Skin of body (tissue), 2 donors: ENCODE results near the gene GPRC5A. TPM values are rescaled to one million over a fixed set of nuclear protein-coding genes. Genes with fewer than 3 reads are reported as not detected.
A peak's percentile ranks its signal among the peaks of the same experiment; 100 is the strongest.

Source experiments
- DNase-seq: peaks from one replicate; lab custom pipeline; 2025; lab: John Stamatoyannopoulos, UW
- total RNA-seq: library from RNA; depleted of rRNA; stranded (reverse); fragments of >200 nt; gene quantifications from one replicate; pipeline ENCODE4 v1.2.3, GENCODE V29; 2014

GPRC5A gene
- total RNA-seq, 1 donor from 2014 or later = 2.8 TPM

GRCh38 chr12:12885096-12885792 lies 6.1 kb upstream of the GPRC5A start:
- no peak for DNase-seq

- no peak for DNase-seq
Measured at GRCh38 chr12:12887471-12887870, 3.9 kb upstream of the GPRC5A start.

GRCh38 chr12:12889701-12890100 lies 1.7 kb upstream of the GPRC5A start:
- DNase-seq = no peak

DNA sequence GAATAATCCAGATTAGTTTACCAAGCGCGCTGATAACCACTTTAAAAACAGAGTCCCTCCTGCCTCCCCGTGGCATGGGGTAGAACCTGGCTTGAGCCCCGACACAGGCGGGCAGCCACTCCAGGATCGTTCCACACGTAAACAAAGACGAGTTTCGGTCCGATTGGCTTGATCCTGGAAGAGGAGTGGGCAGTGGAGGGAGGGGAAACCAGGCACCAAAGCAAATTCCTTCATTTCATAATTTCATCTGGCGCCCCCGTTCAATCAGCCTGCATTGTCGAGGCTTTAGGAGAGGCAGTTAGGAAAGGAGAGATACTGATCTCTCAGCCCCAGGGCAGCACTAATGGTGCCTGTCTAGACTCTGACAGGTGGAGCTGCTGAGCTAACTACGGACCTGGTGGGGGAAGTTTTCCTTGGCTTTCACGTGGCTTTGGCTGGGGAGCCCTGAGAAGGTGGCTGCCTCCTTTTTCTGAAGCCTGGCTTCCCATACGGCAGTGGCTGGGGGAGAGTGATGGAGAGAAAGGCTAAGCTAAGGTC lies 751 bp upstream of the GPRC5A start:
- DNase-seq = peak; percentile 22

DNA sequence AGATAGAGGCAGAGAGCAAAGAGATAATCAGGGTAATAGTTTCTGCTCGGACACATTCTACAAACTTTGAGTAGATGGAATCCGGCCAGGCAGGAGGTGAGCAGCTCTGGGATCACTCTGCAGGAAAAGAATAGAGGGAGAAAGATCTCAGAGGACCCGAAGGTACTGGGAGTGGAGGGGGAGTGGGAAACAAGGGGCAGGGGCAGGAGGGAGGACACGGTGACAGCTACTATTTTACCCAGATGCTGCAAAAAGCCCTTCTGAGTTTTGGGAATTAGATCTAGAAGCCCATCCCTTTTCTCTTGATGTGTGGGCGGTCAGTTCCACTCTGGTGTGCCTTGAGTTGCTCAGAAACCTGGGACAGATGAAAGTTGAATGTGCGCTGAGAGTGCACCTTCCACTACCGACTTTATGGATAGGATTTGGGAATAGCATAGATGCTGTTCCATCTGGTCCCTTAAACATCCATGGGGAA lies 556 bp downstream of the GPRC5A start:
- no peak for DNase-seq

GRCh38 chr12:12892681-12893141 lies 1.3 kb downstream of the GPRC5A start:
- no peak for DNase-seq

- no peak for DNase-seq
Measured at GRCh38 chr12:12893438-12893837, 2.1 kb downstream of the GPRC5A start.

DNA sequence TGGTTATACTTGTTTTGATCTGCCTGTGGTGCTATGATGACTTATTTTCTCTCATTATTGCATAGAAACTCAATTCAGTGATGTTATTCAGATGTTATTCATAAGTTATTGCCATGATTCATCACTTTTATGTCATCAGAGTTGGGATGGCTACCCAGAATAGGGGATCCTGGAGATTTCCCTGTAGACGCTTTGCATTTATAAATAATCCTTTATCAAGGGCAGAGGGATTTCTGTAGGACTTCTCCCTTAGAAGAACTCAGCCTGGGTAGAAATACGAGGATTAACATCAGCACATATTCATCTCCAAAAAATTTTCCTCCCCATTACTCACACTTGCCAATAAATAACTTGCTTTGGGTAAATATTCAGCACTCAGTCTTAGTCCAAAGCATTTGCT lies 4.9 kb downstream of the GPRC5A start:
- DNase-seq = peak; percentile 47

- DNase-seq = no peak
Measured at GRCh38 chr12:12897302-12897701, 5.9 kb downstream of the GPRC5A start.

GRCh38 chr12:12898136-12898717 lies 6.9 kb downstream of the GPRC5A start:
- no peak for DNase-seq

- no peak for DNase-seq
Measured at GRCh38 chr12:12898911-12899511, 7.6 kb downstream of the GPRC5A start.

DNA sequence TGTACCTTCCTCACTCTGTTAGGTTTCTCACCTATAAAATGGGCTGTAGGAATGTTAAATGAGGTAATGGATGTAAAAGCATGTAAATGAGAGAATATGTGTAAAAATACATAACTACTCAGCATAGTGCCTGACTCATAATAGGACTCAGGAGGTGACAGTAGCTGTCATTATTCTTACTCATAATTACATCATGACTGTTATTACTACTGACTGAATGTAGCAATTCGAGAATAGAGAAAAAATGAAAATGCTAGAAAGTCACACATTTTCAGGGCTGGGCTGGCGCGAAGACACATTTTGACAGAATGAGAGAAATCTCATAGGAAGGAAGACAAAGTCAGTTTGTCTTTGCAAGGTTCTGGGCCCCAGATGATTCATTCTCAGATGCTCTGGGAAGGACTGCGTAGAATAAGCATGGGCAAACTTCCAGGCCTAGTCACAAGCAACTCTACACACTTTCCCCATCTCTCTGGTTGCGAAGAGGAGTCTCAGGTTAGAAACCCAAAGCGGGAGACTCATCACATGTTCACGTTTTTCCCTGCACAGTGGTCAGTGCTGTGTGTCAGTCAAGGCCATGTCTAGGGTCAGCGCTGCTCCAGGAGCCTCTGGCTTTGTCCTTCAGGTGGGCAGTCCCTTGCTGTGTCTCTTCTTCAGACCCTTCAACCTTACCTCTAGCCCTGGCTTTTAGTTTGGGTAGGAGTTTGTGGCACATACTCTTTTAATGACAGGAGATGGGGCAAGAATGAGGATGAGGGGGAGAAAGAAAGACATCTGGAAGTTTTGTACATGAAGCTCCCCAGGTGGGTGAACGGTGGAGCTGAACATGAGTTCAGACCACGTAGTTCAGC lies 8.4 kb downstream of the GPRC5A start:
- DNase-seq = peak; percentile 66

GRCh38 chr12:12900786-12901157 lies 9.4 kb downstream of the GPRC5A start:
- no peak for DNase-seq

DNA sequence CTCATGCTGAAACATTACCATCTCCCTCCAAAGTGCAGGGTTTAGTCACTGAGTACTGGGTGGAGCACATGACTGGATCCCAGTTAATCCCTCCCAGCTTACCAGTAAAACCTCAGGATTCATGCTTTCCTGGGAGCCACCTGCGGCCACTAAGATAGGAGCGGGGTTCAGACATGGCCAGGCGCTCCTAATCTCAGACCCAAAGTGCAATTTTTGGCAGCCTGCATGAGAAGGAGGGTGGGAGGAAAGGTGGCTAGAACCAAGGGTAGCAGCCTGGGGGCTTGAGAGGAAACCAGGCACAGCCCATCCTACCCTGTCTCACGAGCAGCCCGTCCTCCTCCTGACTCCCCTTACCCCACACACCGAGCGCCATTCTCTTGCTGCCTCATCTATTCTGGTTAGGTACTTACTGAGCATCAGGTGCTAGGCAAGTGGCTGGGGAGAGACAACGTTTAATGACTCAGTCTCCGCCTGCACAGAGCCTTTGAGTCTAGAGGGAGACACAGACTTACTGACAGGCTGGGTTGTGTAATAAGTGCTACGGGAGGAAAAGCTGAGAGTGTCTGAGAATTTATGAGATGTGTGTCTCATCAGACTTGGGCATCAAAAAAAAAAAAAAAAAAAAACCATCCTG lies 9.9 kb downstream of the GPRC5A start:
- no peak for DNase-seq

- no peak for DNase-seq
Measured at GRCh38 chr12:12902036-12902435, 10.7 kb downstream of the GPRC5A start.

GRCh38 chr12:12903642-12904609 lies 12.6 kb downstream of the GPRC5A start:
- DNase-seq = no peak

GRCh38 chr12:12907552-12907951 lies 16.2 kb downstream of the GPRC5A start:
- DNase-seq = no peak

DNA sequence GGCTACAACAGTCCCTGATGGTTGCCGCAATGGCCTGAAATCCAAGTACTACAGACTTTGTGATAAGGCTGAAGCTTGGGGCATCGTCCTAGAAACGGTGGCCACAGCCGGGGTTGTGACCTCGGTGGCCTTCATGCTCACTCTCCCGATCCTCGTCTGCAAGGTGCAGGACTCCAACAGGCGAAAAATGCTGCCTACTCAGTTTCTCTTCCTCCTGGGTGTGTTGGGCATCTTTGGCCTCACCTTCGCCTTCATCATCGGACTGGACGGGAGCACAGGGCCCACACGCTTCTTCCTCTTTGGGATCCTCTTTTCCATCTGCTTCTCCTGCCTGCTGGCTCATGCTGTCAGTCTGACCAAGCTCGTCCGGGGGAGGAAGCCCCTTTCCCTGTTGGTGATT lies 16.9 kb downstream of the GPRC5A start:
- DNase-seq = no peak

DNA sequence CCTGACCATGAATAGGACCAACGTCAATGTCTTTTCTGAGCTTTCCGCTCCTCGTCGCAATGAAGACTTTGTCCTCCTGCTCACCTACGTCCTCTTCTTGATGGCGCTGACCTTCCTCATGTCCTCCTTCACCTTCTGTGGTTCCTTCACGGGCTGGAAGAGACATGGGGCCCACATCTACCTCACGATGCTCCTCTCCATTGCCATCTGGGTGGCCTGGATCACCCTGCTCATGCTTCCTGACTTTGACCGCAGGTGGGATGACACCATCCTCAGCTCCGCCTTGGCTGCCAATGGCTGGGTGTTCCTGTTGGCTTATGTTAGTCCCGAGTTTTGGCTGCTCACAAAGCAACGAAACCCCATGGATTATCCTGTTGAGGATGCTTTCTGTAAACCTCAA lies 17.3 kb downstream of the GPRC5A start:
- DNase-seq = no peak
